Measurements from ENCODE around the gene WDR27.

The WDR27 gene

DNA sequence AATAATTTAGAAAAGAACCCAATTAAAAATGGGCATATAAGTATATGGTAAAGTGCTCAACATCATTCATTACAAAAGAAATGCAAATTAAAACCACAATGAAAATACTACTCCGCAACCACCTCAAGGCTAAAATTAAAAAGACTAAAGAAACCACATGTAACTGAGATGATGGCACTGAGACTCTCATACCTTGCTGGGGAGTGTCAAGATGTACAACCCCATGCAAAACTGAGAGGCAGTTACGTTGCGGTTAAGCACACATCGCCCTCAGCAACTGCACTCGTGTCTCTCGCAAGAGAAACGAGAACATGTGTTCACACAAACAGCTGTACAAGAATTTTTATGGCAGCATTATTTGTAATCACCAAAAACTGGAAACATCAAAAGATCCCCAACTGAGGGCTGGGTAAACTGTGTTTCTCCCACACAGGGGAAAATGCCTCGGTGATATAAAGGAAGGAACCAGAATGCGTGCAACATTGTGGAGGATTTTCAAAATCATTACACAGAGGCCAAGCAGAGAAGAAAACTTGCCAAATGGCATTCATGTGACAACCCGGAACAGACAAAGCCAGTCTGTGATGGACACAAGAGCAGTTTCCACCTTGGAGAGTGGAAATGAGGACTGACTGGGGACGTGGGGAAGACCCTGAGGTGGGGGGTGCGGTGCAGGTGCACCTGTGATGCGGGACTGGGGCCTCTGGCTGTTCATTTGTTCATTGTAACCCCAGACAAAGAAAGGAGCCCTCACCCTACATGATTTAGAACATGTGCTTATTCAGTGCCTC is 144.9 kb downstream of the WDR27 start:
- DNase-seq (ENCODE audit: low read depth) = no peak
- no peak overlapping the region for H3K4me3 ChIP-seq (ENCODE audit: low read depth, low read length)
- TF ChIP-seq, protein P1, sequence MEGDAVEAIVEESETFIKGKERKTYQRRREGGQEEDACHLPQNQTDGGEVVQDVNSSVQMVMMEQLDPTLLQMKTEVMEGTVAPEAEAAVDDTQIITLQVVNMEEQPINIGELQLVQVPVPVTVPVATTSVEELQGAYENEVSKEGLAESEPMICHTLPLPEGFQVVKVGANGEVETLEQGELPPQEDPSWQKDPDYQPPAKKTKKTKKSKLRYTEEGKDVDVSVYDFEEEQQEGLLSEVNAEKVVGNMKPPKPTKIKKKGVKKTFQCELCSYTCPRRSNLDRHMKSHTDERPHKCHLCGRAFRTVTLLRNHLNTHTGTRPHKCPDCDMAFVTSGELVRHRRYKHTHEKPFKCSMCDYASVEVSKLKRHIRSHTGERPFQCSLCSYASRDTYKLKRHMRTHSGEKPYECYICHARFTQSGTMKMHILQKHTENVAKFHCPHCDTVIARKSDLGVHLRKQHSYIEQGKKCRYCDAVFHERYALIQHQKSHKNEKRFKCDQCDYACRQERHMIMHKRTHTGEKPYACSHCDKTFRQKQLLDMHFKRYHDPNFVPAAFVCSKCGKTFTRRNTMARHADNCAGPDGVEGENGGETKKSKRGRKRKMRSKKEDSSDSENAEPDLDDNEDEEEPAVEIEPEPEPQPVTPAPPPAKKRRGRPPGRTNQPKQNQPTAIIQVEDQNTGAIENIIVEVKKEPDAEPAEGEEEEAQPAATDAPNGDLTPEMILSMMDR (IDR thresholded peaks at IDR 0.05; ENCODE audit: low read depth, low read length, missing control alignments) = no peak
- in situ Hi-C loops (cut with HindIII; ENCODE audit: low sequenced_read_pairs) = no loop called here

DNA sequence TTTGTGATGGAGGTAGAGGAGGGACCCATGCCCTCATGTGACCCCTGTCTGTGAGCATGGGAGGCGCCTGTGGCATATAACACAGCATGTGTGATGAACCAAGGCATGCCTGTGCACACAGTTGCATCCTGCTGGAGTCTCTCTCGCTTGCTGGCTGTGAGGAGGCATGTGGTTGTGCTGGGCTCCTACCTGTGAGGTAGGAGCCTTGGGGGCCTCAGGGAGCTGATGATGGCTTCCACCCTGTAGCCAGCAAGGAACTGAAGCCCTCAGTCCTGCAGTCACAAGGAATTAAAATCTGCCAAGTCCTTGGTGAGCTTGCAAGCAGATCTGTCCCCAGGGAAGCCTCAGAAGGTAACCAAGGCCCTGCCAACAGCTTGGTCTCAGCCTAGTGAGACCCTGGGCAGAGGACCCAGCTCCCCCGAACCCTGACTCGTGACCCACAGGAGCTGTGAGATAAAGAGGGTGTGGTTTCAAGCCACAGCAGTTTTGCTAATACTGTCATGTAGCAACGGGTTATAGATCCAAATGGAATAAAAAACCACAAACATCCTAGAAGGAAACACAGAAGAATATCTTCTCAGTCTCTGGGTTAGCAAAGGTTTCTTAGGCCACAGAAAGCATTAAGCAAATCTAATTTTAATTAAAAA is 145.7 kb downstream of the WDR27 start:
- DNase-seq (ENCODE audit: low read depth) = no peak
- H3K4me3 ChIP-seq (ENCODE audit: low read depth, low read length) = no peak overlapping the region
- in situ Hi-C loops (cut with HindIII; ENCODE audit: low sequenced_read_pairs) = no loop called here
- TF ChIP-seq, protein P1 (IDR thresholded peaks at IDR 0.05; ENCODE audit: low read depth, low read length, missing control alignments) = no peak

DNA sequence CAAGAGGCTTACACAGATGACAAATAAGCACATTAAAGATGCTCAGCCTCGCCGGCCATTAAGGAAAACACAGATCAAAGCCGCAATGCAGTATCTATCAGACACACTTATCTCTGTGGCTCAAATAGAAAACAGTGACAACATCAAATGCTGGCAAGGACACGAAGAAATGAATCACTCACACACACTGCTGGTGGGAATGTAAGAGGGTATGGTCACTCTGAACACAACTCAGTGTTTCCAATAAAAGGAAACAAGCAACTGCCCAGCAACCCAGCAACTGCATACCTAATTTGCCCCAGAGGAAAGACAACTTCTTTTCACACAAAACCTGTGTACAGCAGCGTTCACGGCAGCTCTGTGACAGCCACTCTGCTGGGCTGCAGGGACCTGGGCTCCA is 155.8 kb downstream of the WDR27 start:
- TF ChIP-seq, protein P1 (IDR thresholded peaks at IDR 0.05; ENCODE audit: low read depth, low read length, missing control alignments) = no peak
- no peak for DNase-seq (ENCODE audit: low read depth)
- H3K4me3 ChIP-seq (ENCODE audit: low read depth, low read length) = no peak overlapping the region
- in situ Hi-C loops (cut with HindIII; ENCODE audit: low sequenced_read_pairs) = loop anchor here (10.0 kb wide), 1 partner anchor 561 kb away; no protein-coding TSS in a partner anchor

DNA sequence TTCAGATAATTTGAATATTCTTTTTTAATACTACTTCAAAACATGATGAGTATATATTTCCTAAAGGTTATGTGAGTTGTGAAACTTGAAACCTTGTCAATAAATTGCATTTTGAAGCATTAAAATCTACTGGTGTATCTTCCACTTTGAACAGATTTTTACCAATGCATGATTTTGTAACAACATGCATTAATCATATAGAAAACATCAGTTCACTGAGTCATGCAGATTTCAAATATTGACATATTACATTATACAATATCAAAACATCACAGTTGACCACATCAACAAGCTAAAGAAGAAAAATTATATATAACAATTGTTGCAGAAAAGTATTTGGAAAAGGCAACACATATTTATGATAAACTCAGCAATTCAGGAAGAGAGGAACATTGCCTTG is 158.1 kb downstream of the WDR27 start:
- TF ChIP-seq, protein P1 (IDR thresholded peaks at IDR 0.05; ENCODE audit: low read depth, low read length, missing control alignments) = no peak
- H3K4me3 ChIP-seq (ENCODE audit: low read depth, low read length) = no peak overlapping the region
- in situ Hi-C loops (cut with HindIII; ENCODE audit: low sequenced_read_pairs) = loop anchor here (10.0 kb wide), 1 partner anchor 559 kb away; no protein-coding TSS in a partner anchor
- no peak for DNase-seq (ENCODE audit: low read depth)

DNA sequence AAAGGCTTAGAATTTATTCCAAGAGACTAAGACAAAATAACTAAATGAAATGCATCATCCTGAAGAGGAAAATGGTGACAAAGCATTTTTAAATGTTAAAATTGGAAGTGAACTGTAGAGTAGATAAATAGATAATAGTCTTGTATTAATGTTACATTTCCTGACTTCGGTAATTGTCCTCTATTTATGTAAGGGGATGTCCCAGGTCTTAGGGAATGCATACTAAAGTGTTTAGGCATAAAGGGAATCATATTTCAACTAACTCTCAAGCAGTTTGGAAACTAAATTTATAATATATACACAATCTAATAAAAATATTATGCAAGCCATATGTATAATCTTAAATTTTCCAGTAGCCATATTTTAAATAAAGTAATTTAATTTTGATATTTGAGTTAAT is 159.3 kb downstream of the WDR27 start:
- no peak for DNase-seq (ENCODE audit: low read depth)
- TF ChIP-seq, protein P1 (IDR thresholded peaks at IDR 0.05; ENCODE audit: low read depth, low read length, missing control alignments) = no peak
- in situ Hi-C loops (cut with HindIII; ENCODE audit: low sequenced_read_pairs) = loop anchor here (10.0 kb wide), 1 partner anchor 558 kb away; no protein-coding TSS in a partner anchor
- no peak overlapping the region for H3K4me3 ChIP-seq (ENCODE audit: low read depth, low read length)

DNA sequence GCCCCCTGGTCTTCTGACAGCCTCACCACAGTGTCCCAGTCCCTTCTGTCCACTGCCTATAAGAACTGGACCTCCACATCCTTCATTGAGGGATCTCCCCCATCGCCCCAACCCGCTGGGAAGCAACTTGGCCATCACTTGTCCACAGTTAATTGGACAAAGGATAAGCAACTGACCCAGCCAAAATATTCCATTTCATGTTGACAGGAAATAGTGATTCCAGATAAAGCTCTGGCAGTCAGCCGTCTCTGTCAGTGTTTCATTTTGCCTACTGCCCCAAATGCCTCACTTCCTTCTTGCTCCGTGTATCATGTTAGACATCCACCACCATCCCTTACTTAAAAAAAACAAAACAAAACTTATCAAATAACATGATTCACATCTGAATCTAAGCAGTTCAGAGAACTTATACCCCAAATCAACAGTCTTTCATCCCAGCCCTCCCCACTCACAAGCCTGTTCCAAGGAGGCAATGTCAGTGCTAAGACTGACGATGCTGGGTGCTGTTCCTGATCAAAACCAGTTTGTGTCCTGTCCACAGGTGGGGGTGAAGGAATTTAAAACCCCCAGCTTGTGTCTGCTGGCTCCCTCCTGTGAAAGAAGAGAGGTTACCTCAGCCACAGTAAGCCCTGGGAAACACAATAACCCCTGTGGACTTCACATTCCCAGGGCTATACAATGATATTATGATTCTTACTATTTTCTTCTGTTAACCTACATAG is 162.5 kb downstream of the WDR27 start:
- TF ChIP-seq, protein P1 (IDR thresholded peaks at IDR 0.05; ENCODE audit: low read depth, low read length, missing control alignments) = no peak

More for the DNA sequence above, 162.5 kb downstream of the WDR27 start:
- in situ Hi-C loops (cut with HindIII; ENCODE audit: low sequenced_read_pairs) = no loop called here
- H3K4me3 ChIP-seq (ENCODE audit: low read depth, low read length) = no peak overlapping the region
- DNase-seq (ENCODE audit: low read depth) = no peak
